ENCODE results near the gene TAF9B.
A peak's percentile ranks its signal among the peaks of the same experiment; 100 is the strongest.
"Not testable (repeated sequence)": the region's sequence is repeated elsewhere in the genome, so short reads cannot be mapped to it uniquely, and the experiment has no call there.

TAF9B gene, protein sequence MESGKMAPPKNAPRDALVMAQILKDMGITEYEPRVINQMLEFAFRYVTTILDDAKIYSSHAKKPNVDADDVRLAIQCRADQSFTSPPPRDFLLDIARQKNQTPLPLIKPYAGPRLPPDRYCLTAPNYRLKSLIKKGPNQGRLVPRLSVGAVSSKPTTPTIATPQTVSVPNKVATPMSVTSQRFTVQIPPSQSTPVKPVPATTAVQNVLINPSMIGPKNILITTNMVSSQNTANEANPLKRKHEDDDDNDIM

DNA sequence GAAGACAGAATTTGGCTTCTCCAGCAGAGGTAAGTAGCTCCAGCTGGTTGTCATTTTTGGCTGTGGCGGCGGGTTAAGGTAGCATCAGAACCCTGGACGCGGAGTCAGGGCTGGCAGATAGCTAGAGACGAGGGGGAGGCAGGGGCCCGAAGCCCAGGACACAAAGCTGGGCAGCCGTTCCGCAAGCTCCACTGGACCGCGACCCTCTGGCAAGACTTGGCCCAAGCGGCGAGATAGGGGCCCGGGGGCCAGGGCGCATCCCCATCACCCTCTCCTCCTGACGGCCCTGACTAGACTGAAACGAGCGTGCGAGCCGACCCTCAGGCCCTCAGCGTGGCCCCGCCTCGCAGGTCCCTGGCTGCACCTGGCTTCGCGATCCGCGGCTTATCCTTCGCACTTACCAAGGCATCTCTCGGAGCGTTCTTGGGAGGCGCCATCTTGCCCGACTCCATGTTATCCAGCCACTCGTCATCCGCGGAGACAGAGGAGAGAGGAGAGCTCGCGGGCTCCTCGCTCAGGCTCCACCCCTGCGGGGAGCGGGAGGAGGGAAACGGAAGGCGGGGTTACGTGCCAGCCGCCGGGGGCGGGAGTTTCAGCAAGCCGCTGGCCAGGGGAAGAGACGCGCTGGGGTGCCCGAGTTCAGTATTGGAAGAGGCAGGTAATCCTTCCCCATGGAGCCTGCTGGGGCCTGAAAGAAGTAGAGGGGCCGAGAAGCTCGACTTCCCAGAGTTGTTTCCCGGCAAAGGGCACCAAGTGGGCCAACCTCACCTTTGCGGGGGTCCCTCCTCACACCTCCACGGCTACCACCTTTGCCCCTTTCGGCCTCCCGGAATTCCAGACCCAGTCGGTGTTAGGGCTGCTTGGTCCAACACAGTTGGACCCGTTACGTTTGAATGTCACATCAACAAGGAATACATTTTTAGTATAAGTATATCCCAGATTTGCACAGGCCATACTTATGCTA lies at the start of gene TAF9B:
TAF9B (minus strand) TSS at position 491 of the 964 bp plus-strand sequence; CDS start at position 452, 39 bp downstream.
- peak; percentile 82 for DNase-seq (ENCODE audit: low spot score)

DNA sequence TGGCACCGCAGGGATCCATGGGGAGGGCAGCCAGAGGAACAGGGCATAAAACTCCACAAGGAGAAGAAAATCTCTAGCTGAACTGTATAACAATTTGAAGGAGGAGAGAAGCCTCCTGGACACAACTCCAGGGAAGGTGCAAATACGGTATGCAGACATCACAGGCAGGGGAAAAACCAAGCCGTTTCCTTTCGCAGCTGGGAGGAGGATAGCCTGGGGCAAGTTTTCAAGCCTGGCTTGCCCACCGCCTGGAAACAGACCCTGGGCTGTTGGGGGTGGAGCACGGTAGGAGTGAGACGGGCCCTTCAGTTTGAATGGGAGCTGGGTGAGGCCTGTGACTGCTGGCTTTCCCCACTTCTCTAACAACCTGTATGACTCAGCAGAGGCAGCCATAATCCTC lies 43.4 kb upstream of the TAF9B start:
- no peak for DNase-seq (ENCODE audit: low spot score)

DNA sequence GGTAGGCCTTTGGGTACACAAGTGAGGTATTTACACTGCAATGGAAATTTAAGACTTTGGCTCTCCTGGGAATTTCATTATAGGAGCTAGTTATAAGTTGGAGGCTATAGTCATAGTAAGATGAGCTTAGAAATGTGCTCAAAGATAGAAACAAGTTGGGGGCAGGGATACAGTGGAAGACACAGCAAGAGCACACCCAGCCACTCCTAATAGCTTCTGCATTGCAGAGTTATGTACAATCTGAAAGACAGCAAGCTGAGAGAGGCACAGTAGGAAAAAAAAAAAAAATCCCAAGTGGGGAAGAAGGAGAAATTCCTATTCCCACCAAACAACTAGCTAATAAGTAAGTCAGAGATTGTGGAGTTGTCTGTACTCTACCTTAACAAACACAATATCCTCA lies 41.9 kb upstream of the TAF9B start:
- no peak for DNase-seq (ENCODE audit: low spot score)

DNA sequence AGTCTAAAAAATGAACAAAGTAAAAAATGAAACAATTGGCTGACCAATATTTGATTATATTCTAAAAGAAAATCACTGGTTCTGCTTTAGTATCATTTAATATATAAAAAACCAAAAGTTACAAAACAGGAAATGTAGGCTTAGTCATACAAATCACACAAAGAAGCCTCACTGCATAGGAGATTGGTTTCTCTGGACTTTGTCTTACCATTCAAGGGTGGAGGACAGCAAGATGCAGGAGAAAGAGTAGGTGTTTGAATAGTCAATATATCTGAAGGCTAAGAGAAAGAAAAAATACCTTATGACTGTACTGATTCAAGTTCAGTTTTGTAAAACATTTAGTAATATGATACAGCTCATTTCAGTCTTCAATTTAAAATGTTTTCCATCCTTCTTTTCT lies 28.6 kb upstream of the TAF9B start:
- peak; percentile 5 for DNase-seq (ENCODE audit: low spot score)

DNA sequence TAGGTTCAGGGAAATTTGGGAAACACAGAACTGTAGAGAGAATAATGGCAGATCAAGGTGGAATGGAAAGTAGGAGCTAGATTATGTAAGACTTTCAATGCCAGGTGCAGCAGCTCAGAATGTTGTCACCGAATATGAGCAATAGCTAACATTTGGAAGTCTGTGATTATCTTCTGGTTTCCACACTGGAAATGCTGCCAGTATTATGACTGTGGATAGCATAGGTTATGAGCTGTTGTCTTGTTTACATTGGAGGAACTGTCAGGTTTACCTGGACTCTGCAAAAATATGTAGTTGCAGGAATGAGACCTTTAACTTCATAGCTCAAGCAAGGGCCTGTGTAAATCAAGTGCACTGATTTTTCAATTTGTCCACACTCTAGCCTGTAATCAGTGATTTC lies 26.0 kb upstream of the TAF9B start:
- no peak for DNase-seq (ENCODE audit: low spot score)

DNA sequence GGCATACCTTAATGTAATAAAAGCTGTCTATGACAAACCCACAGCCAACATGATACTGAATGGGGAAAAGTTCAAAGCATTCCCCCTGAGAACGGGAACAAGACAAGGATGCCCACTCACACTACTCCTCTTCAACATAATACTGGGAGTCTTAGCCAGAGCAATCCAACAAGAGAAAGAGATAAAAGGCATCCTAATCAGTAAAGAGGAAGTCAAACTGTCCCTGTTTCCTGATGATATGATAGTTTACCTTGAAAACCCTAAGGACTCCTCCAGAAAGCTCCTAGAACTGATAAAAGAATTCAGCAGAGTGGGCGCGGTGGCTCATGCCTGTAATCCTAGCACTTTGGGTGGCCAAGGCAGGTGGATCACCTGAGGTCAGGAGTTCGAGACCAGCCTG lies 23.7 kb upstream of the TAF9B start:
- DNase-seq (ENCODE audit: low spot score) = not testable (repeated sequence)

DNA sequence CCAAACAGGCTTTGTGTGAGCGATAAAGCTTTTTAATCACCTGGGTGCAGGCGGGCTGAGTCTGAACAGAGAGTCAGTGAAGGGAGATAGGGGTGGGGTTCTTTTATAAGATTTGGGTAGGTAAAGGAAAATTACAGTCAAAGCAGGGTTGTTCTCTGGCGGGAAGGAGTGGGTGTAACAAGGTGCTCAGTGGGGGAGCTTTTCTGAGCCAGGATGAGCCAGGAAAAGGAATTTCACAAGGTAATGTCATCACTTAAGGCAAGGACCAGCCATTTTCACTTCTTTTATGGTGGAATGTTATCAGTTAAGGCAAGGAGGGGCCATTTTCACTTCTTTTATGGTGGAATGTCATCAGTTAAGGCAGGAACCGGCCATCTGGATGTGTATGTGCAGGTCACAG lies 21.3 kb upstream of the TAF9B start:
- DNase-seq (ENCODE audit: low spot score) = not testable (repeated sequence)

DNA sequence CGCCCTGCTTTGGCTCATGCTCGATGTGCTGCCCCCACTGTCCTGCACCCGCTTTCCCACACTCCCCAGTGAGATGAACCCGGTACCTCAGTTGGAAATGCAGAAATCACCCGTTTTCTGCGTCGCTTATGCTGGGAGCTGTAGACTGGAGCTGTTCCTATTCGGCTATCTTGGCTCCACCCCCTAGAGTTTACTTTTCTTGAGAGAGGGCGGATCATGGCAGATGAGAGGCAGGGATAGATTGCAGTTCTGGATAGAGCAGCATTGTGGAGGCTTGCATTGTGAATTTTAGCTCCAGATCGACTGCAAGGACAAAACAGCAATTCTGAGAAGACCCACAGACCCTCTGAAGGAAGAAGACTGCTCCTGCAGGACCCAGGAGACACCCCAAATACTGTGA lies 18.4 kb upstream of the TAF9B start:
- DNase-seq (ENCODE audit: low spot score) = not testable (repeated sequence)

DNA sequence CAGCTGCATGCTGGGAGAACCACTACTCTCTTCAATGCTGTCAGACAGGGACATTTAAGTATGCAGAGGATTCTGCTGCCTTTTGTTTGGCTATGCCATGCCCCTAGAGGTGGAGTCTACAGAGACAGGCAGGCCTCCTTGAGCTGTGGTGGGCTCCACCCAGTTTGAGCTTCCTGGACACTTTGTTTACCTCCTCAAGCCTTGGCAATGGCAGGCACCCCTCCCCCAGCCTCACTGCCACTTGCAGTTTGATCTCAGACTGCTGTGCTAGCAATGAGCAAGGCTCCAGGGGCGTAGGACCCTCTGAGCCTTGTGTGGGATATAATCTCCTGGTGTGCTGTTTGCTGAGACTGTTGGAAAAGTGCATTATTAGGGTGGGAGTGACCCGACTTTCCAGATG lies 17.9 kb upstream of the TAF9B start:
- DNase-seq (ENCODE audit: low spot score) = not testable (repeated sequence)

DNA sequence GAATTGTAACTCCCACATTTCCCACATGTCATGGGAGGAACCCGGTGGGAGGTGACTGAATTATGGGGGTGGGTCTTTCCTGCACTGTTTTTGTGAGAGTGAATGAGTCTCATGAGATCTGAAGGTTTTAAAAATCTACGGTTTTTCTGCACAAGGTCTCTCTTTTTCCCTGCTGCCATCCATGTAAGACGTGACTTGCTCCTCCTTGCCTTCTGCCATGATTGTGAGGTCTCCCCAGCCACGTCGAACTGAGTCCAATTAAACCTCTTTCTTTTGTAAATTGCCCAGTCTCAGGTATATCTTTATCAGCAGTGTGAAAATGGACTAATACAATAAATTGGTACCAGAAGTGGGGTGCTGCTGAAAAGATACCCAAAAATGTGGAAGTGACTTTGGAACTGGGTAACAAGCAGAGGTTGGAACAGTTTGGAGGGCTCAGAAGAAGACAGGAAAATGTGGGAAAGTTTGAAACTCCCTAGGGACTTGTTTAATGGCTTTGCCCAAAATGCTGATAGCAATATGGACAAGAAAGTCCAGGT lies 7.6 kb upstream of the TAF9B start:
- not testable (repeated sequence) for DNase-seq (ENCODE audit: low spot score)

DNA sequence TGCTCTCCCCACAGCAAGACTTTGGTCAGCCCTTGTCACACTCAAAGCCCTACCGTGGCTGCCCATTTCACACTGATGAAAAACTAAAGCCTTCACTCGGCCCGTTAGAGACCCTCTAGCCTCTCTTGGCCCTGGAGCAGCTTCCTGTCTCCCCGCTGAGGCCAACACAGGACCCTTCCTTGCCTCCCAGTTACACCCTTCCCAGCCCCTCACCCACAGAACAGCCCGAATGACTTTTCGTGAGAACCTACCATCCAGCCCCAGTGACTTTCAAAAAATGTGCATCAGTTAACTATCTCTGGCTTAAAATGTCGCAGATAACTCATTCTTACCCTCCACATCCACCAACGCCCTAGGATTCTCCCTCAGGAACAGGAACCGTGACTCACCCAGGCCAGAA lies 756 bp upstream of the TAF9B start:
- no peak for DNase-seq (ENCODE audit: low spot score)

DNA sequence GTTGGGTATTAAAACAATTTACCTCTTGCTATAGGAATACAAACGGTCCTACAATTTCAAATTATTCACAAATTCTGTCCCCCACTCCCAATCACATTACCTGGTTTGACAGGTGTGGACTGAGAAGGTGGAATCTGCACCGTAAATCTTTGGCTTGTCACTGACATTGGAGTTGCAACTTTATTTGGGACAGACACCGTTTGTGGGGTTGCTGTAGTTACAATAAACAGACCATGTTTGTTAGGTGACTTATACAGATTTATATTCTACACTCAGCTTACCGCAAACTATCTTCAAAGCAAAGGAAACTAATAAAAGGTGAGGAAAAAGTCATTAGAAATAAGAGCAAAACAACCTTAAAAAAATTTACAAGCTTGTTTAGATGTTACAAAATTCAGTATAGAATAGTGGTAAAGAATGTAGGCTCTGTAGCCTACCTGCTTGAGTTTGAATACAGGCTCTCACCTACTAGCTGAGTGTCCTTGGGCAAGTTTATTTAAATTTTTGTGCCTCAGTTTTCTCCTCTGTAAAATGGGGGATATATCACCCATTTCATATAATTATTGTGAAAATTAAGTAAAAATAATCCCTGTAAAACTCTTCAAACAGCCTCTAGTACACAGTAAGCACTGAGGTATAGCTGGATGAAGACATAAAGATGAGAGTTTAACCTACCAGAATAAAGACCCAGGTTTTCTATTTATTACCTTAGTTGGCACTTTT lies 6.1 kb downstream of the TAF9B start:
- peak; percentile 19 for DNase-seq (ENCODE audit: low spot score)

DNA sequence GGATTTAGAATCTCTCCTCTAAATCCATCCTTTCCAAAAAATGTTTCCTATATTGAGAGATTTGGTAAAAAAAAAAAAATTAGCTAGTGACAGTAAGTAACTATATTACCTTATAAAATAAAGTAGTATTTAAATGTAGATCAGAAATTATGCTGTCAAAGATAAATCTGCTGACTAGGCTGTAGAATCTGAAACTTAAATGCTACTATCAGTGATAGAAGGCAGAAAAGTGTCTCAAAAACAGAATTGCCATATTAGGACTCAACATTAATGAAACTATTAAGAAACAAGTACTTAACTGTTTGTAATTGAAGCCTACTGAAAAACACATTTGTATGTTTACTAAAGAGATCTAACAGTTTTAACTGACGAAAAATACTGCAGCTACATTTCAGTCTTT lies 8.3 kb downstream of the TAF9B start:
- DNase-seq (ENCODE audit: low spot score) = no peak

DNA sequence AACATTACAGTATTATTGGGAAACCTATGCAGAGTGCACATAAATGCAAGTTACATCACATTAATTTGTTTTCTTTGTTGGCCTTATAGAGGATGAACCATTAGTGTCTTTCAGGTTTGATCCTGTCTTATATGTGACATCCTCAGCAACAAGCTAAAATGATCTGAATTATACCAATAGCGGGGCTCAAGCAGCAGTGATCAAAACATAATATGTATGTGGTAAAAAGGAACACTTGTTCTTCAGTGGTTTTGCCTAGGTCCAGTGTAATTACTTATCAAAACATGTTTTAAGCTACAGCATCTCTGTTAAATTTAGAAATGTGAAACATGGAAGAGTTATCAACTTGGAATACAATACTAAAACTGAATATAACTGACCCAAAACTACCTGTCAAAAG lies 9.1 kb downstream of the TAF9B start:
- no peak for DNase-seq (ENCODE audit: low spot score)

DNA sequence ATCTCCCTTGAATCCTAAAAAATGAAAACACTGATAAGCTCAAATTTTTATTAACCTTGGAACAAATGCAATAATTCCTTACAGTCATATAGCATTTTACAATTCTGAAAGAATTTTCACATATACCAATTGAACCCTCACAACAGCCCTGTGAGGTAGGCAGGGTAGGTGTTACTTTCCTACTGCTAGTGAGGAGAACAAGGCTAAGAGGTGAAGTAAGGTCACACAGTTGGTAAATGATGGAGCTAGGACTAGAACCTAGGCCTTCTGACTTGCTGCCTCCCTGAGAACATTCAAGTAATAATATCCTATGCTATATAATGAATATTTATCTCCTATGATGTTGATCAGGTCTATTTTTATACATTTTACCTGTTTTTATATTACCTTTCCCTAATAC lies 9.7 kb downstream of the TAF9B start:
- no peak for DNase-seq (ENCODE audit: low spot score)

DNA sequence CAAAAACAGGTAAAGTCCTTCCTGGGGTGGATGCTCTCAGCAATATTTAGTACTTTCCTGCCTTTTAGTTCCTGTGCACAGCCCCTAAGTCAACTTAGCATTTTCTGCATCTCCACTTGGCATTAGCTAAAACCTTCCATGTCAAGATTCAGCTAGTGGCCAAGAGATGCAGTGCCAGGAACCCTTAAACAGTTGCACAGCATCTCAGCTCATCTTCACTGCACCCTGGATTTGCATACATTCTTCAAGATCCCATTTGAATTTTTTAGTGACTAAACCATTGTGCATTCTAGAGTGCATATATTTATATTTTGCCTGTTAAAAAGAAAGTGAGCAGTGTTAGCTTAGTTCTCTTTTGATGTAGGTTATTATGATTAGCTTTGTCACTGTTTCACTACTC lies 13.7 kb downstream of the TAF9B start:
- DNase-seq (ENCODE audit: low spot score) = not testable (repeated sequence)

DNA sequence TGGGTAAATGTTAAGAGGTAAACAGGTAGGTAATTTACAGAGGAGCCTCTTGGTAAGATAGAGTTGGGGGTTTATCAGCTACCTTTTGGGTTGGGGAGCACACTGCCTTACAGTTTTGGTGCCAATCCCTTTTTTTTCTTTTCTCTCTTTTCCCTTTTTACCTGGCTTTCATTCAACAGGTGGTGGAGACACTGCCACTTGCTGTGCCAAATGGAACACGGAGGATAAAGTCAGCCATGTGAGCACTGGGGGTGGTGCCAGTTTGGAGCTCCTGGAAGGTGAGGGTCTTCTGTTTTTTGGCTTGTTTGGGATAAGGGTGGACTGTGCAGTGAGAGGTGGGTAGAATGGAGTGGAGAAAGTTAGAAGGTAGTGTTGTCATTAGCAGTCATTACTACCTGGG lies 14.3 kb downstream of the TAF9B start:
- DNase-seq (ENCODE audit: low spot score) = no peak

DNA sequence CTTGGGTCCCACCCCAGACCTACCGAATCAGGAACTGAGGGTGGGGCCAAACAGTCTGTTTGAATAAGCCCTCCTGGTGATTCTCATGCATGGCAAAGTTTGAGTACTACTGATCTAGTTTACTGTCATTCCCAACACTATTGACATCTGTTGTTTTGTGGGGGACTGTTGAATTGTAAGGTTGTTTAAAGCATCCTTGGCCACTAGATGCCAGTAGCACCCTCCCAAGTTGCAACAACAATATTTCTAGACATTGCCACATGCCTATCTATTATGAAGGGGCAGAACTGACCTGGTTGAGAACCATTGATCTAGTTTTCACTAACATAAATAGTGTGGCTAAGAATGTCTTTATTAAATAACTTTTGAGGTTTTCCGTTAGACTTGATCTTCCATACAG lies 15.1 kb downstream of the TAF9B start:
- DNase-seq (ENCODE audit: low spot score) = no peak

DNA sequence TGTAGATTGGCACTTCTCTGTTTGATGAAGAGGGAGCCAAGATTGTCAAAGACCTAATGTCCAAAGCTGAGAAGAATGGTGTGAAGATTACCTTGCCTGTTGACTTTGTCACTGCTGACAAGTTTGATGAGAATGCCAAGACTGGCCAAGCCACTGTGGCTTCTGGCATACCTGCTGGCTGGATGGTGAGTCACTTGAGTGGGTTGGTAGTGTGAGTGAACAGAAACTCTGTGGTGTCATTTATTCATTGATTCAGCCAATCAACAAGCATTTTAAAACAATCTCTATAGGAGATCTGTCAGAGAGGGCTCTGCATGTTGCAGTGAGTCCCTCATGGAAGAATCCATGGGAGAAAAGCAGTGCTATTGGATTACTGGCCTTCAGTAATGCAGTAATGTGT lies 16.3 kb downstream of the TAF9B start:
- peak; percentile 33 for DNase-seq (ENCODE audit: low spot score)

DNA sequence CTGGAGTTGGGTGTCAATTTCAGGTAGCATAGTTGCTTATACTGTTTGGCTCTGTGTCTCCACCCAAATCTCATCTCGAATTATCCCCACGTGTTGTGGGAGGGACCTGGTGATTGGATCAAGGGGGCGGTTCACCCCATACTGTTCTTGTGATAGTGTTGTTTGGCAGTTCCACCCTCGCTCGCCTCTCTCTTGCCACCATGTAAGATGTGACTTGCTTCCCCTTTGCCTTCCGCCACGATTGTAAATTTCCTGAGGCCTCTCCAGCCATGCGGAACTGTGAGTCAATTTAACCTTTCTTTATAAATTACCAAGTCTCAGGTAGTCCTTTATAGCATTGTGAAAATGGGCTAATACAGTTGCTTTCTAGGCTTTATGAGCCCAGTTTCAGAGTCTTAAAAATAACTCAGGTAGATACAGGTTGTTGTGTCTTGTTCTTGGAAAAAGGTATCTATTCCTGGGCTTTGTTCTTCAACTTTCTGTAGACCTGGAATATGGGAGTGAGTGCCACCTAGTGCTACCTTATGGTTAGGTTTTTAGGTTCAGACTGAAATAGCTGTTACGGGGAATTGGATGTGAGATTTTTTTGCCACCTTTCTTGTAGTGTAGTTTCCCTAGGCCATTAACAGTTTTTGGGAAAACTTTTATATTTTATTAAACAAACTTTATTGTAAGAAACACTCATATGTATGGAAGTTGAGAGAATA lies 19.8 kb downstream of the TAF9B start:
- DNase-seq (ENCODE audit: low spot score) = no peak

DNA sequence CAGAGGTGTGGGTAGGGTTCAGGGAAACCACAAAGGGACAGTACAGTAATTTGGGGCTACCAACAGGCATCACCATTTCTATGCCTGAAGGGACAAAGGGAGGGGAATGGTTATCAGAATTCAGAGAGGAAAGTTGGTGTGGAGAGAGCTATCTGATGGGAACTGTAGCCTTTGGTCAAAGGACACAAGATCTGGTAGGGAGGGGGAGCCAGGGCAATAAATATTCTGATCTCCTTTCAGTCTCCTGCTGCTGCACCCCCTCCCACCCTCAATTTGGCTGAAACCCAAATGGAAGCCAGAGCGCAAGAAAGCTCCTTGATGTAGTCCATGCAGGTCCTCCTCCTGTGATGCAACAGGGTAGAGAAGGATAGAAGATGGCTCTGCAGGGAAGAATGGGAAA lies 20.8 kb downstream of the TAF9B start:
- no peak for DNase-seq (ENCODE audit: low spot score)

DNA sequence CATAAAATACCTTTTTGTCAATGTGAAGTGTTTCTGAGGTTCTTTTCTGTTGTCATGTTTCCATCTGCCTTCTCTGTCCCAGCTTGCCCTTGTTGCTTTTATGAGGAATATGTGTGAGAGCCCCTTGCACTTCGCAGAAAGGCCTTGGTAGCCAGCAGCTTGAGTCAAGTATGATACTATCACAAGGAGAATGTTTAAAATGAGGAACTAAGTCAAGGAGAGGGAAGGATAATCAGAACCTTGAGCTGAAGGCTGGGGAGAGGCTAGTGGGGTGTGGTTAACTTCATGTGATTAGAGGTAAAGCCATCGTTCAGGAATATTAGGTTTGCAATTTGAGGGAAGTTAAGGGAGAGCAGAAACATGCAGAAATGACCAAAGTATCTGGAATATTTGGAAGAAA lies 22.7 kb downstream of the TAF9B start:
- no peak for DNase-seq (ENCODE audit: low spot score)

All from CD4-positive, alpha-beta T cell treated with Interleukin-2 at 100 ng/mL for 4 hours (primary cell).